MM.1S (cell line): ENCODE data around the gene LRRC8C.

ENCODE experiments used
- DNase-seq: peaks from one replicate; pipeline ENCODE4 v3.0.0-alpha.2; 2015
- H2AFZ ChIP-seq: fragments of 300-600 bp; sonication (generic); 2 replicates; pipeline ENCODE4 v1.6.0; 2016; ENCODE audit warnings: antibody characterized with exemption, low read length
- H3F3A ChIP-seq: fragments of 300-600 bp; sonication (generic); 2 replicates; pipeline ENCODE4 v1.6.1; 2016; ENCODE audit warnings: mild to moderate bottlenecking, antibody characterized with exemption, low read length, moderate library complexity, mixed read lengths; ENCODE audit not compliant: insufficient read depth
- H3K27ac ChIP-seq: fragments of 300-600 bp; sonication (generic); 2 replicates; pipeline ENCODE4 v1.5.1; 2016; ENCODE audit warnings: mild to moderate bottlenecking, low read length
- H3K27me3 ChIP-seq: fragments of 300-600 bp; sonication (generic); replicated peaks from 2 replicates; pipeline ENCODE4 v1.6.0; 2016; ENCODE audit warnings: low read length; ENCODE audit not compliant: insufficient read depth
- H3K36me3 ChIP-seq: fragments of 300-600 bp; sonication (generic); replicated peaks from 2 replicates; pipeline ENCODE4 v1.6.1; 2016; ENCODE audit warnings: mild to moderate bottlenecking, low read length, mixed read lengths; ENCODE audit not compliant: insufficient read depth
- H3K4me1 ChIP-seq: fragments of 300-600 bp; sonication (generic); 2 replicates; pipeline ENCODE4 v1.6.1; 2016; ENCODE audit warnings: low read length, mixed read lengths
- H3K4me2 ChIP-seq: fragments of 300-600 bp; sonication (generic); 2 replicates; pipeline ENCODE4 v1.6.0; 2016; ENCODE audit warnings: low read depth, low read length
- H3K4me3 ChIP-seq: fragments of 300-600 bp; sonication (generic); 2 replicates; pipeline ENCODE4 v1.5.1; 2016; ENCODE audit warnings: low read length, mixed read lengths
- H3K79me2 ChIP-seq: fragments of 300-600 bp; sonication (generic); 2 replicates; pipeline ENCODE4 v1.6.1; 2016; ENCODE audit warnings: mixed run types, low read length, mixed read lengths
- H3K9ac ChIP-seq: fragments of 300-600 bp; sonication (generic); 2 replicates; pipeline ENCODE4 v1.6.1; 2016; ENCODE audit warnings: low read length, mixed read lengths
- H3K9me2 ChIP-seq: fragments of 300-600 bp; sonication (generic); replicated peaks from 2 replicates; pipeline ENCODE4 v1.6.1; 2016; ENCODE audit warnings: mild to moderate bottlenecking, low read length, mixed read lengths; ENCODE audit not compliant: insufficient read depth
- H3K9me3 ChIP-seq: fragments of 300-600 bp; sonication (generic); replicated peaks from 2 replicates; pipeline ENCODE4 v1.6.1; 2016; ENCODE audit warnings: mild to moderate bottlenecking, low read length, mixed read lengths; ENCODE audit not compliant: insufficient read depth
- H4K20me1 ChIP-seq: fragments of 300-600 bp; sonication (generic); 2 replicates; pipeline ENCODE4 v1.6.1; 2016; ENCODE audit warnings: mild to moderate bottlenecking, low read length, moderate library complexity, mixed read lengths; ENCODE audit not compliant: insufficient read depth
- EZH2 ChIP-seq: fragments of 300-600 bp; sonication (generic); optimal IDR thresholded peaks from 2 replicates; pipeline ENCODE3; 2017; ENCODE audit warnings: low read depth, mild to moderate bottlenecking, antibody characterized with exemption, low read length, mixed read lengths
- EZH2phosphoT487 ChIP-seq: fragments of 300-600 bp; sonication (generic); IDR thresholded peaks from 2 replicates; pipeline ENCODE4 v1.6.1; 2018; ENCODE audit warnings: antibody characterized with exemption, low read length
- TF ChIP-seq, protein P1 (sequence below): fragments of 300-600 bp; sonication (generic); IDR thresholded peaks from 2 replicates; pipeline ENCODE4 v1.5.1; 2016; ENCODE audit warnings: antibody characterized with exemption, low read length, mixed read lengths

The LRRC8C gene

GRCh38 chr1:89746424-89747149 is 113.7 kb downstream of the LRRC8C start:
- H3K4me1 ChIP-seq = no peaks in the 10 kb centered on the region
- H3K27me3 ChIP-seq = no peaks in the 10 kb centered on the region
- H3K9me3 ChIP-seq = no peaks in the 10 kb centered on the region
- no peak overlapping the region for H3K4me2 ChIP-seq
- H3K9me2 ChIP-seq = no peaks in the 10 kb centered on the region
- no peaks in the 10 kb centered on the region for H3K79me2 ChIP-seq
- H3K36me3 ChIP-seq = no peaks in the 10 kb centered on the region
- TF ChIP-seq EZH2 (no peak), EZH2phosphoT487 (no peak)
- TF ChIP-seq, protein P1, sequence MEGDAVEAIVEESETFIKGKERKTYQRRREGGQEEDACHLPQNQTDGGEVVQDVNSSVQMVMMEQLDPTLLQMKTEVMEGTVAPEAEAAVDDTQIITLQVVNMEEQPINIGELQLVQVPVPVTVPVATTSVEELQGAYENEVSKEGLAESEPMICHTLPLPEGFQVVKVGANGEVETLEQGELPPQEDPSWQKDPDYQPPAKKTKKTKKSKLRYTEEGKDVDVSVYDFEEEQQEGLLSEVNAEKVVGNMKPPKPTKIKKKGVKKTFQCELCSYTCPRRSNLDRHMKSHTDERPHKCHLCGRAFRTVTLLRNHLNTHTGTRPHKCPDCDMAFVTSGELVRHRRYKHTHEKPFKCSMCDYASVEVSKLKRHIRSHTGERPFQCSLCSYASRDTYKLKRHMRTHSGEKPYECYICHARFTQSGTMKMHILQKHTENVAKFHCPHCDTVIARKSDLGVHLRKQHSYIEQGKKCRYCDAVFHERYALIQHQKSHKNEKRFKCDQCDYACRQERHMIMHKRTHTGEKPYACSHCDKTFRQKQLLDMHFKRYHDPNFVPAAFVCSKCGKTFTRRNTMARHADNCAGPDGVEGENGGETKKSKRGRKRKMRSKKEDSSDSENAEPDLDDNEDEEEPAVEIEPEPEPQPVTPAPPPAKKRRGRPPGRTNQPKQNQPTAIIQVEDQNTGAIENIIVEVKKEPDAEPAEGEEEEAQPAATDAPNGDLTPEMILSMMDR = no peak
- H4K20me1 ChIP-seq = no peaks in the 10 kb centered on the region
- no peak overlapping the region for H3K4me3 ChIP-seq
- no peak overlapping the region for H3K9ac ChIP-seq
- H2AFZ ChIP-seq = no peak overlapping the region
- H3K27ac ChIP-seq = no peak overlapping the region
- no peak for DNase-seq
- H3F3A ChIP-seq = no peaks in the 10 kb centered on the region

DNA sequence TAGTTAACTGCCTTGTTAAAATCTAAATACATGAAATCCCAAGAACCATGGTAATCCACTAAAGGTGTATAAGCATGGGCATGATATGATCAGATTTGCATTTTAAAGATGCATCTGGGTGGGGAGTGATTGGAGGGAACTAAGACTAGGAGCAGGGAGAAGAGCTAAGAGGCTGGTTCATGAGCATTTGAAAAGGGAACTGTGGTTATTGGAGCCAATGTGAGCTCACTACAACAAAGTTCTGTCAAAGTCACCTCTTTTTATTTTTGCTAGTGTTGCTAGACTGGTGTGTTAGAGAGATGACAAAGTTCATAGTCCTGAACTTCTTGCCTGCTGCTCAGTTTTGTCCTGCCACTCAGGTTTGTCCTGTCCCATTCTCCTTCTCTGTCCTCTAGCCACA is 120.8 kb downstream of the LRRC8C start:
- H3K4me3 ChIP-seq = no peak overlapping the region
- no peak for DNase-seq
- no peak overlapping the region for H3K27ac ChIP-seq
- H3K27me3 ChIP-seq = no peaks in the 10 kb centered on the region
- no peaks in the 10 kb centered on the region for H3F3A ChIP-seq
- H3K9me2 ChIP-seq = no peaks in the 10 kb centered on the region
- no peak overlapping the region for H3K9ac ChIP-seq
- H3K4me1 ChIP-seq = no peaks in the 10 kb centered on the region
- no peaks in the 10 kb centered on the region for H3K9me3 ChIP-seq
- TF ChIP-seq EZH2phosphoT487 (no peak), EZH2 (no peak)
- TF ChIP-seq, protein P1 = no peak
- no peaks in the 10 kb centered on the region for H3K79me2 ChIP-seq
- no peak overlapping the region for H3K4me2 ChIP-seq
- no peaks in the 10 kb centered on the region for H3K36me3 ChIP-seq
- H2AFZ ChIP-seq = no peak overlapping the region
- no peaks in the 10 kb centered on the region for H4K20me1 ChIP-seq

- Histone ChIP-seq H3K9me3 (no peaks in the 10 kb centered on the region), H4K20me1 (no peaks in the 10 kb centered on the region), H3K4me3 (no peak overlapping the region), H3K79me2 (no peaks in the 10 kb centered on the region), H3K4me1 (no peaks in the 10 kb centered on the region), H3K4me2 (no peak overlapping the region), H3K36me3 (no peaks in the 10 kb centered on the region), H2AFZ (no peak overlapping the region), H3K27ac (no peak overlapping the region), H3F3A (no peaks in the 10 kb centered on the region), H3K9ac (no peak overlapping the region), H3K27me3 (no peaks in the 10 kb centered on the region), H3K9me2 (no peaks in the 10 kb centered on the region)
- TF ChIP-seq, protein P1 = no peak
- no peak for TF ChIP-seq EZH2
- no peak for DNase-seq
Measured at GRCh38 chr1:89754518-89754917, 121.6 kb downstream of the LRRC8C start.
